ENCODE data around the gene SUCLG2.

SUCLG2 gene

GRCh38 chr3:67521053-67521646 lies 133.3 kb downstream of the SUCLG2 start:
- H3K4me3 ChIP-seq (ENCODE audit: low read depth, low read length) = no peak overlapping the region

GRCh38 chr3:67518236-67518635 lies 136.2 kb downstream of the SUCLG2 start:
- H3K4me3 ChIP-seq (ENCODE audit: low read depth, low read length) = no peak overlapping the region

- H3K4me3 ChIP-seq (ENCODE audit: low read depth, low read length) = no peak overlapping the region
Measured at GRCh38 chr3:67517781-67518180, 136.6 kb downstream of the SUCLG2 start.

GRCh38 chr3:67516496-67516895 lies 137.9 kb downstream of the SUCLG2 start:
- no peak overlapping the region for H3K4me3 ChIP-seq (ENCODE audit: low read depth, low read length)

GRCh38 chr3:67515778-67516177 lies 138.6 kb downstream of the SUCLG2 start:
- no peak overlapping the region for H3K4me3 ChIP-seq (ENCODE audit: low read depth, low read length)

GRCh38 chr3:67509471-67510075 lies 144.8 kb downstream of the SUCLG2 start:
- H3K4me3 ChIP-seq (ENCODE audit: low read depth, low read length) = no peak overlapping the region

GRCh38 chr3:67507584-67507983 lies 146.8 kb downstream of the SUCLG2 start:
- no peak overlapping the region for H3K4me3 ChIP-seq (ENCODE audit: low read depth, low read length)

GRCh38 chr3:67500709-67501108 lies 153.7 kb downstream of the SUCLG2 start:
- no peak overlapping the region for H3K4me3 ChIP-seq (ENCODE audit: low read depth, low read length)

GRCh38 chr3:67497746-67498145 lies 156.7 kb downstream of the SUCLG2 start:
- H3K4me3 ChIP-seq (ENCODE audit: low read depth, low read length) = no peak overlapping the region

- H3K4me3 ChIP-seq (ENCODE audit: low read depth, low read length) = no peak overlapping the region
Measured at GRCh38 chr3:67495751-67496150, 158.7 kb downstream of the SUCLG2 start.

GRCh38 chr3:67493808-67494207 lies 160.6 kb downstream of the SUCLG2 start:
- H3K4me3 ChIP-seq (ENCODE audit: low read depth, low read length) = no peak overlapping the region

GRCh38 chr3:67490658-67491057 lies 163.8 kb downstream of the SUCLG2 start:
- no peak overlapping the region for H3K4me3 ChIP-seq (ENCODE audit: low read depth, low read length)

GRCh38 chr3:67489816-67490215 lies 164.6 kb downstream of the SUCLG2 start:
- no peak overlapping the region for H3K4me3 ChIP-seq (ENCODE audit: low read depth, low read length)

- H3K4me3 ChIP-seq (ENCODE audit: low read depth, low read length) = no peak overlapping the region
Measured at GRCh38 chr3:67487564-67488114, 166.8 kb downstream of the SUCLG2 start.

- H3K4me3 ChIP-seq (ENCODE audit: low read depth, low read length) = no peak overlapping the region
Measured at GRCh38 chr3:67486883-67487282, 167.5 kb downstream of the SUCLG2 start.

- no peak overlapping the region for H3K4me3 ChIP-seq (ENCODE audit: low read depth, low read length)
Measured at GRCh38 chr3:67484085-67484484, 170.3 kb downstream of the SUCLG2 start.

- no peak overlapping the region for H3K4me3 ChIP-seq (ENCODE audit: low read depth, low read length)
Measured at GRCh38 chr3:67481126-67481525, 173.3 kb downstream of the SUCLG2 start.

GRCh38 chr3:67478423-67478822 lies 176.0 kb downstream of the SUCLG2 start:
- H3K4me3 ChIP-seq (ENCODE audit: low read depth, low read length) = no peak overlapping the region

GRCh38 chr3:67474311-67474710 lies 180.1 kb downstream of the SUCLG2 start:
- no peak overlapping the region for H3K4me3 ChIP-seq (ENCODE audit: low read depth, low read length)

- H3K4me3 ChIP-seq (ENCODE audit: low read depth, low read length) = no peak overlapping the region
Measured at GRCh38 chr3:67472674-67473201, 181.7 kb downstream of the SUCLG2 start.

GRCh38 chr3:67470207-67470606 lies 184.2 kb downstream of the SUCLG2 start:
- H3K4me3 ChIP-seq (ENCODE audit: low read depth, low read length) = no peak overlapping the region

- H3K4me3 ChIP-seq (ENCODE audit: low read depth, low read length) = no peak overlapping the region
Measured at GRCh38 chr3:67468511-67468910, 185.9 kb downstream of the SUCLG2 start.

Data from iPS-11a (cell line).